Thyroid gland (tissue), 4 donors: Measurements from ENCODE around the gene MIB1.

Experiments
- POLR2A ChIP-seq, 2 donors: fragments of 450-650 bp; IDR thresholded peaks; one replicate each; pipeline ENCODE4 v1.6.1; 2017; ENCODE audit warnings: antibody characterized with exemption in 2 of 2, mild to moderate bottlenecking in 2 of 2, moderate library complexity in 1 of 2
- TF ChIP-seq, protein P1 (sequence below), 6 experiments: fragments of 200-600 bp in 3 of 6; fragments of 450-650 bp in 3 of 6; sonication (generic) in 3 of 6; IDR thresholded peaks; one replicate each; pipeline ENCODE4 v1.5.1; 2016 to 2019; ENCODE audit warnings: antibody characterized with exemption in 6 of 6, mild to moderate bottlenecking in 2 of 6, inconsistent platforms in 1 of 6, moderate library complexity in 1 of 6

DNA sequence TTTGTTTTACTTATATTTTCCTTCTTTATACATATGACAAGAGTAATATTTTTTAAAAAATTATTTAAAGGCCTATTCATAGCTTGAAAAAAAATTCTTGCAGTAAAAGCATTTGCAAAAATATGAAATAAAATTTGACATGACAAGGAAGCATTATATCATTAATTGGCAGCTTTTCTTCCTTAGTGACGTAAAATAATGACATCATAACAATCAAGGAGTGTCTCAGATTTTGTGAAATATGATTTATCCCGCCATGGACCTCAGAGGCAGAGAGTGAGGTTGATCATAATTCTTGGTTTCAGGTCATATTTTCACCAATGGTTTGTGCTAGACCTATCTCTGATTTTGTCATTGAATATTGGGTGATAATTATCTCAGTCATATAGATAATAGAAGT, 176.0 kb downstream of the MIB1 start:
- TF ChIP-seq, protein P1, sequence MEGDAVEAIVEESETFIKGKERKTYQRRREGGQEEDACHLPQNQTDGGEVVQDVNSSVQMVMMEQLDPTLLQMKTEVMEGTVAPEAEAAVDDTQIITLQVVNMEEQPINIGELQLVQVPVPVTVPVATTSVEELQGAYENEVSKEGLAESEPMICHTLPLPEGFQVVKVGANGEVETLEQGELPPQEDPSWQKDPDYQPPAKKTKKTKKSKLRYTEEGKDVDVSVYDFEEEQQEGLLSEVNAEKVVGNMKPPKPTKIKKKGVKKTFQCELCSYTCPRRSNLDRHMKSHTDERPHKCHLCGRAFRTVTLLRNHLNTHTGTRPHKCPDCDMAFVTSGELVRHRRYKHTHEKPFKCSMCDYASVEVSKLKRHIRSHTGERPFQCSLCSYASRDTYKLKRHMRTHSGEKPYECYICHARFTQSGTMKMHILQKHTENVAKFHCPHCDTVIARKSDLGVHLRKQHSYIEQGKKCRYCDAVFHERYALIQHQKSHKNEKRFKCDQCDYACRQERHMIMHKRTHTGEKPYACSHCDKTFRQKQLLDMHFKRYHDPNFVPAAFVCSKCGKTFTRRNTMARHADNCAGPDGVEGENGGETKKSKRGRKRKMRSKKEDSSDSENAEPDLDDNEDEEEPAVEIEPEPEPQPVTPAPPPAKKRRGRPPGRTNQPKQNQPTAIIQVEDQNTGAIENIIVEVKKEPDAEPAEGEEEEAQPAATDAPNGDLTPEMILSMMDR (IDR thresholded peaks at IDR 0.05): no peak
- no peak for TF ChIP-seq POLR2A (IDR thresholded peaks at IDR 0.05)
